Renal cortex interstitium (tissue), 11 donors: ENCODE data around the gene EFNB2. TPM values are rescaled to one million over a fixed set of nuclear protein-coding genes. Genes with fewer than 3 reads are reported as not detected.

Source experiments
- DNase-seq, 11 donors: peaks; one replicate each; pipeline ENCODE4 v3.0.0-alpha.2; 2013; ENCODE audit warnings: low read depth in 9 of 11, low spot score in 4 of 11; ENCODE audit errors: extremely low read depth in 1 of 11
- polyA plus RNA-seq, 3 donors: library from polyadenylated mRNA; unstranded; fragments of 120-200 nt; gene quantifications; one replicate each; pipeline ENCODE4 v1.2.1, GENCODE V29; 2013; ENCODE audit not compliant: insufficient read length in 3 of 3

EFNB2 gene
- polyA plus RNA-seq, 3 donors = 111 to 155 (median 135) TPM

- no peak for DNase-seq
Measured at GRCh38 chr13:106514928-106515634, 20.4 kb downstream of the EFNB2 start.

- no peak for DNase-seq
Measured at GRCh38 chr13:106513025-106513983, 22.2 kb downstream of the EFNB2 start.

- no peak for DNase-seq
Measured at GRCh38 chr13:106507560-106508274, 27.7 kb downstream of the EFNB2 start.

- no peak for DNase-seq
Measured at GRCh38 chr13:106506286-106506685, 29.2 kb downstream of the EFNB2 start.

- DNase-seq = no peak
Measured at GRCh38 chr13:106505732-106506131, 29.7 kb downstream of the EFNB2 start.

GRCh38 chr13:106505295-106505694 is 30.2 kb downstream of the EFNB2 start:
- no peak for DNase-seq

GRCh38 chr13:106503730-106504453 is 31.6 kb downstream of the EFNB2 start:
- no peak for DNase-seq

- no peak for DNase-seq
Measured at GRCh38 chr13:106503272-106503671, 32.2 kb downstream of the EFNB2 start.

GRCh38 chr13:106500445-106500844 is 35.0 kb downstream of the EFNB2 start:
- DNase-seq = no peak

GRCh38 chr13:106499896-106500295 is 35.6 kb downstream of the EFNB2 start:
- no peak for DNase-seq

- DNase-seq = no peak
Measured at GRCh38 chr13:106499113-106499512, 36.3 kb downstream of the EFNB2 start.

GRCh38 chr13:106498571-106498970 is 36.9 kb downstream of the EFNB2 start:
- no peak for DNase-seq

GRCh38 chr13:106498158-106498557 is 37.3 kb downstream of the EFNB2 start:
- no peak for DNase-seq

GRCh38 chr13:106497079-106497478 is 38.4 kb downstream of the EFNB2 start:
- DNase-seq = no peak

- no peak for DNase-seq
Measured at GRCh38 chr13:106496072-106496997, 39.1 kb downstream of the EFNB2 start.

GRCh38 chr13:106494936-106495335 is 40.5 kb downstream of the EFNB2 start:
- DNase-seq = no peak

- DNase-seq = no peak
Measured at GRCh38 chr13:106494506-106494905, 41.0 kb downstream of the EFNB2 start.
